GM23248 (cell line): ENCODE results near the gene LPP. TPM values are rescaled to one million over a fixed set of nuclear protein-coding genes. Genes with fewer than 3 reads are reported as not detected.

Experiments used
- DNase-seq: peaks from one replicate; pipeline ENCODE4 v3.0.0-alpha.2; 2015
- H2AFZ ChIP-seq: fragments of 200-600 bp; sonication (generic); 2 replicates; pipeline ENCODE4 v1.6.1; 2016; ENCODE audit warnings: antibody characterized with exemption
- H3F3A ChIP-seq: fragments of 200-600 bp; sonication (generic); 2 replicates; pipeline ENCODE4 v1.6.1; 2016; ENCODE audit warnings: mild to moderate bottlenecking, antibody characterized with exemption, mixed run types; ENCODE audit not compliant: insufficient read depth
- H3K27ac ChIP-seq: fragments of 200-600 bp; sonication (generic); 2 replicates; pipeline ENCODE4 v1.5.1; 2016; ENCODE audit warnings: mild to moderate bottlenecking
- H3K27me3 ChIP-seq: fragments of 200-600 bp; sonication (generic); replicated peaks from 2 replicates; pipeline ENCODE4 v1.6.1; 2016; ENCODE audit warnings: mild to moderate bottlenecking; ENCODE audit not compliant: insufficient read depth
- H3K36me3 ChIP-seq: fragments of 200-600 bp; sonication (generic); 2 replicates; pipeline ENCODE4 v1.6.1; 2016; ENCODE audit warnings: low read depth, mild to moderate bottlenecking
- H3K4me1 ChIP-seq: fragments of 200-600 bp; sonication (generic); 2 replicates; pipeline ENCODE4 v1.6.1; 2016; ENCODE audit warnings: mild to moderate bottlenecking; ENCODE audit not compliant: insufficient read depth
- H3K4me2 ChIP-seq: fragments of 200-600 bp; sonication (generic); one replicate; pipeline ENCODE4 v1.6.1; 2016; ENCODE audit warnings: mild to moderate bottlenecking; ENCODE audit not compliant: unreplicated experiment
- H3K4me3 ChIP-seq: fragments of 200-600 bp; sonication (generic); 2 replicates; pipeline ENCODE4 v1.5.1; 2016; ENCODE audit warnings: mild to moderate bottlenecking
- H3K79me2 ChIP-seq: fragments of 200-600 bp; sonication (generic); 2 replicates; pipeline ENCODE4 v1.6.1; 2016; ENCODE audit warnings: mild to moderate bottlenecking; ENCODE audit not compliant: insufficient read depth
- H3K9ac ChIP-seq: fragments of 200-600 bp; sonication (generic); 2 replicates; pipeline ENCODE4 v1.6.1; 2016; ENCODE audit warnings: mild to moderate bottlenecking
- H3K9me2 ChIP-seq: fragments of 200-600 bp; sonication (generic); 2 replicates; pipeline ENCODE4 v1.6.1; 2016; ENCODE audit warnings: mixed run types, mild to moderate bottlenecking, moderate library complexity; ENCODE audit not compliant: insufficient read depth
- H3K9me3 ChIP-seq: fragments of 200-600 bp; sonication (generic); one replicate; pipeline ENCODE4 v1.6.1; 2017; ENCODE audit warnings: low read depth
- H4K20me1 ChIP-seq: fragments of 200-600 bp; sonication (generic); 2 replicates; pipeline ENCODE4 v1.6.0; 2016; ENCODE audit not compliant: insufficient read depth
- EZH2 ChIP-seq: fragments of 200-600 bp; sonication (generic); IDR thresholded peaks from 2 replicates; pipeline ENCODE4 v1.6.1; 2018; ENCODE audit warnings: antibody characterized with exemption, mild to moderate bottlenecking; ENCODE audit not compliant: insufficient read depth, poor library complexity, severe bottlenecking
- EZH2phosphoT487 ChIP-seq: fragments of 200-600 bp; sonication (generic); IDR thresholded peaks from 2 replicates; pipeline ENCODE4 v1.6.1; 2018; ENCODE audit warnings: antibody characterized with exemption, moderate library complexity, mild to moderate bottlenecking, low read depth; ENCODE audit not compliant: insufficient read depth
- WGBS, 2 experiments: methylation state at CpG; one replicate each; pipeline ENCODE4 v1.1.6; 2015 to 2017; ENCODE audit warnings: low lambda C conversion rate in 2 of 2, low coverage in 1 of 2; ENCODE audit errors: missing lambda C conversion rate in 2 of 2; 5-methylcytosine and 5-hydroxymethylcytosine counted together
- in situ Hi-C: fragments of 300-500 bp; cut with MboI; formaldehyde crosslinking; loops from 2 replicates; pipeline ENCODE4 v1.15.0; 2020
- polyA plus RNA-seq: library from polyadenylated mRNA; unstranded; fragments of >200 nt; fragmentation: Nextera tagmentation; extraction: Ambion mirVana; gene quantifications from 2 replicates; pipeline ENCODE4 v1.2.1, GENCODE V29; 2016
- total RNA-seq: library from RNA; depleted of rRNA; stranded (reverse); fragments of >200 nt; shearing (Covaris generic); gene quantifications from 2 replicates; pipeline ENCODE4 v1.2.3, GENCODE V29; 2014

The LPP gene
- total and polyA plus RNA-seq, 2 experiments from 2014 or later = 42.8 to 61.7 TPM

DNA sequence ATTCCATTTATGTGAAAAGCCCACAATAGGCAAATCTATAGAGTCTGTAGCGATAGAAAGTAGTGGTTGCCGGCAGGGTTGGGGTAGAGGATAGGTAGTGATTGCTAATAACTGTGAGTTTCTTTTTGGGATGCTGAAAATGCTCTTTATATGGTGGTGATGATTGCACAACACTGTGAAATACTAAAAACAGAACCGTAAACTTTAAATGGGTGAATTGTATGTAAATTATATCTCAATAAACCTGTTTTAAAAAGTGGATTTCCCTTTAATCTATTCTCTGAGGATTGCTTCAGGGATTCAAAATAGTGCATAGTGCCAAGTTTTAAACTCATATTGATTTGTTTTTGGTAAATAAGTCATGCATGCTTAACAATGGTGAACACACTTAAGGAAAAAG lies 140.2 kb downstream of the LPP start:
- H3F3A ChIP-seq = peaks cover 40% of the 10 kb centered on the region
- TF ChIP-seq EZH2 (no peak), EZH2phosphoT487 (no peak)
- in situ Hi-C loops = no loop called here
- H3K36me3 ChIP-seq = no peaks in the 10 kb centered on the region
- no peaks in the 10 kb centered on the region for H3K27me3 ChIP-seq
- no peak overlapping the region for H2AFZ ChIP-seq
- peaks cover 77% of the 10 kb centered on the region for H3K79me2 ChIP-seq
- H3K9me2 ChIP-seq = no peaks in the 10 kb centered on the region
- H3K9ac ChIP-seq = no peak overlapping the region
- no peak overlapping the region for H3K4me3 ChIP-seq
- DNase-seq = no peak
- no peaks in the 10 kb centered on the region for H3K9me3 ChIP-seq
- no peaks in the 10 kb centered on the region for H4K20me1 ChIP-seq
- WGBS, 2 experiments = 96 to 97% methylated on average over 3 of the region's 3 CpGs
- peaks cover 59% of the 10 kb centered on the region for H3K4me1 ChIP-seq
- peak overlapping the region; percentile 79; the same call in 1 of the 2 replicates for H3K27ac ChIP-seq
- peak overlapping the region; percentile 77 for H3K4me2 ChIP-seq

DNA sequence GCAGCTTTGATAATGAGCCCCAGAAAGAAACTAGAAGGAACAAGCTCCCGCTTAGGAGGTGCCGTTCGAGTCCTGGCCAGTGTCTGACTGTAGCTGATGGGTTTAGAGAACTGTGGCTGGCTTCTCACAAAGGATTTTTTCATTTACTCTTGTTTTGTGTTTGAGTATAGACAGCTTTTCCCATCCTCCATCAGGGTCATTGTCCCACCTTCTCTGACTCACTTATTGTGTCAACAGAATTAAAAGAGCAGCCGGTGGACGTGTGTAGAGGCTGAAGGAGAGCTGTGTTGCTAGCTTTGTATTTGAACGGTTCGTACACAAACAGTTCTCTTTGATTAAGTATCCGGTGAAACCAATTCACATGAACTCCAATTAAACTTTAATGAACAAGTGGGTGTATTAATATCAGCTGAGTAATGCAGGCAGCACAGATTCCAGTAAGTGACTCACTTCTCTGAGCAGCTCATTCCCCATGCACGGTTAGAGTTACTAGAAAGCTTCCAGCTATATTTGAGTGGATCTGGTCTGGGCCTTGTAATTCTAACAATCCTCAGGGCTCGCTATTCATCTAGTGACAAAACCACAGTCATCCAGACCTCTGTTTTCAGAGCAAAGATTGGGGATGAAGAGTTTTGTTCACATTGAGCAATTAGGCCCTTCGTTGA lies 141.0 kb downstream of the LPP start:
- Histone ChIP-seq H3K9me2 (no peaks in the 10 kb centered on the region), H3K4me3 (peak overlapping the region; percentile 48), H4K20me1 (no peaks in the 10 kb centered on the region), H3K27me3 (no peaks in the 10 kb centered on the region), H3K27ac (peak overlapping the region; percentile 79), H3K9ac (peak overlapping the region; percentile 35), H3K36me3 (no peaks in the 10 kb centered on the region), H3K9me3 (no peaks in the 10 kb centered on the region), H3K4me2 (peak overlapping the region; percentile 77), H3K79me2 (peaks cover 77% of the 10 kb centered on the region), H3K4me1 (peaks cover 61% of the 10 kb centered on the region), H2AFZ (peak overlapping the region; percentile 28; the same call in 1 of the 2 replicates), H3F3A (peaks cover 43% of the 10 kb centered on the region)
- TF ChIP-seq EZH2phosphoT487 = no peak
- TF ChIP-seq EZH2 = no peak
- WGBS, 2 experiments = 11% methylated on average over 11 of the region's 11 CpGs
- DNase-seq = peak; percentile 96
- in situ Hi-C loops = no loop called here

DNA sequence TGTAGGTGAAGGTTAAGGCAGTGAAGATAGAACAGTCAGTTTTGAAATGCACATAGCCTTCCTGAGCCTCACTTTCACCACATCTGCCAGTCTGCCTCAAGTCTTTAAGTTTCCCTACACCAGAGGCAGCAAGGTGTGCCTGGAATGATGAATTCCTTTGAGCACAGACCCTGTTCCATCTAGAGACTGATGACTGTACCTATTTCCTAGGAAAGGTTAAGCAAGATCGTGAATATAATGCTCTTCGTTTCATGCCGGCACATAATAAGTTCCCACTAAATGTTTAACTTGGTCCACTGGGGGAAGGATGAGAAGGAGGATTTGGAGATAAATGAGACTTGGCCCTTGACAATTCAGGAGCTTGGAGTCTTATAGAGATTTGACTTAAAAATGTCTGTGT lies 141.9 kb downstream of the LPP start:
- Histone ChIP-seq H3K4me1 (peaks cover 61% of the 10 kb centered on the region), H3K79me2 (peaks cover 77% of the 10 kb centered on the region), H3K9ac (no peak overlapping the region), H4K20me1 (no peaks in the 10 kb centered on the region), H3K27me3 (no peaks in the 10 kb centered on the region), H3F3A (peaks cover 43% of the 10 kb centered on the region), H3K36me3 (no peaks in the 10 kb centered on the region), H3K4me3 (no peak overlapping the region), H3K4me2 (peak overlapping the region; percentile 41), H3K9me3 (no peaks in the 10 kb centered on the region), H3K9me2 (no peaks in the 10 kb centered on the region), H2AFZ (no peak overlapping the region), H3K27ac (peak overlapping the region; percentile 79)
- DNase-seq = no peak
- 98 to 100% methylated on average over 3 of the region's 3 CpGs for WGBS, 2 experiments
- in situ Hi-C loops = no loop called here
- TF ChIP-seq EZH2phosphoT487 = no peak
- TF ChIP-seq EZH2 = no peak

DNA sequence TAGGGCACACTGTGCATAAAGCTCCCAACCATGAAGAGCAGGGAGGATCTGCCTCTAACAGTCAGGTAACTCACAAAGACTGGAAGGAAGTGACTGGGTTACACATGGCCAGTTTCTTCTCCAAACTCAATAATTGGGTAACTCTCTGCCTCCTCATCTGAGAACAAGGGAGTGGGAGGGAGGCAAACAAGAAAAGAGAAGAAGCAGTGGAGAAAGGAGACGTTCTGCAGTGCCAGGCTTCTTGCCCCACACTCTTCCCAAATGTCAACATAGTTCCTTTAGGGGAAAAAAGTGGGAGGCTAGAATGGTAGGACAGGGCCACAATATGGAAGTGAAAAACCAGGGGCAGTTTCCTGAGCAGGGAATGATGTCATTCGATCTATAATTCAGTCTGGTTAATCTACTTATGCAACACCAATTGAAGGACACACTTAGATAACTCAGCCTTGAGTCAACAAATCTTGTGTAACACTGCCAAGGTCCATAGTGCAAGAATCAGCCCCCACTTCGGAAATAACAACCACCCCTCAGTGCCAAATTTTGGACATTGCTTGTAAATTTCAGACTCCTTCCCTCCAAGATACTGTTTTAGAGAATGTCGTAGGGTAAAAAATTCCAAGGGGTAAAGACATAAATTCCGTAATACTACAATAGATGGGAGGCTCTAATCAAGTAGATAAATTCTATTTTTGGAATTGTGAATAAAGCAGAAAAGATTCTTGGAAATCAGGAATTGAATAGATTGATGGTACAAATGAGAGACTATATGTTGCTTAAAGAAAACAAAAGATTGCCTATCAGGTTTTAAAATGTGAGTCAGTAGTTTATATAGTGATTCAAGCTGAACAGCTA lies 143.0 kb downstream of the LPP start:
- Histone ChIP-seq H3K79me2 (peaks cover 75% of the 10 kb centered on the region), H3K4me2 (peak overlapping the region; percentile 41), H3F3A (peaks cover 43% of the 10 kb centered on the region), H3K9me3 (no peaks in the 10 kb centered on the region), H3K9ac (no peak overlapping the region), H3K9me2 (no peaks in the 10 kb centered on the region), H3K4me3 (no peak overlapping the region; the same call in 1 of the 2 replicates), H3K4me1 (peaks cover 61% of the 10 kb centered on the region), H3K27me3 (no peaks in the 10 kb centered on the region), H4K20me1 (no peaks in the 10 kb centered on the region), H3K27ac (peak overlapping the region; percentile 79), H2AFZ (no peak overlapping the region), H3K36me3 (no peaks in the 10 kb centered on the region)
- in situ Hi-C loops = no loop called here
- TF ChIP-seq EZH2phosphoT487 (no peak), EZH2 (no peak)
- DNase-seq = peak; percentile 90
- WGBS, 2 experiments = 11 to 13% methylated on average over 5 of the region's 5 CpGs
